ENCODE measurements around the gene KSR1.

GRCh38 chr17:27518048-27518447 lies 61.8 kb downstream of the KSR1 start:
- no peak for TF ChIP-seq POLR2A (IDR thresholded peaks at IDR 0.05)
- TF ChIP-seq CTCF (IDR thresholded peaks at IDR 0.05) = no peak
